Mesenchymal stem cell (in vitro differentiated cells and primary cell): ENCODE data around the gene DENND1B.
A peak's percentile ranks its signal among the peaks of the same experiment; 100 is the strongest.

Source experiments
- DNase-seq: peaks from one replicate; pipeline ENCODE4 v3.0.0-alpha.2; 2013
- H2AFZ ChIP-seq: one replicate; pipeline ENCODE4 v1.6.1; 2013; ENCODE audit warnings: low read depth, mild to moderate bottlenecking, control low read depth, inconsistent platforms, low read length, moderate library complexity
- H2AK5ac ChIP-seq: 2 replicates; pipeline ENCODE4 v1.6.1; 2013; ENCODE audit warnings: low read length, moderate library complexity, mild to moderate bottlenecking, inconsistent platforms; ENCODE audit not compliant: severe bottlenecking
- H2BK120ac ChIP-seq: one replicate; pipeline ENCODE4 v1.6.1; 2013; ENCODE audit warnings: low read depth, mild to moderate bottlenecking, inconsistent platforms, low read length, moderate library complexity
- H2BK12ac ChIP-seq, 2 experiments: one replicate each; pipeline ENCODE4 v1.6.1; 2013; ENCODE audit warnings: inconsistent platforms in 2 of 2, low read length in 2 of 2, mild to moderate bottlenecking in 2 of 2, moderate library complexity in 2 of 2, control low read depth in 1 of 2
- H2BK15ac ChIP-seq: one replicate; pipeline ENCODE4 v1.6.1; 2013; ENCODE audit warnings: mild to moderate bottlenecking, low read depth, inconsistent platforms; ENCODE audit not compliant: poor library complexity, severe bottlenecking
- H2BK5ac ChIP-seq: 2 replicates; pipeline ENCODE4 v1.6.1; 2013; ENCODE audit warnings: low read depth, mild to moderate bottlenecking, low read length, control low read depth, inconsistent platforms; ENCODE audit not compliant: poor library complexity, severe bottlenecking
- H3K14ac ChIP-seq, 2 experiments: one replicate each; pipeline ENCODE4 v1.6.1; 2013; ENCODE audit warnings: inconsistent platforms in 2 of 2, low read length in 2 of 2, control low read depth in 1 of 2, mild to moderate bottlenecking in 1 of 2, moderate library complexity in 1 of 2
- H3K18ac ChIP-seq, 2 experiments: one replicate each; pipeline ENCODE4 v1.6.1; 2013; ENCODE audit warnings: inconsistent platforms in 2 of 2, low read length in 2 of 2, control low read depth in 1 of 2, low read depth in 1 of 2, mild to moderate bottlenecking in 1 of 2
- H3K23ac ChIP-seq, 2 experiments: one replicate each; pipeline ENCODE4 v1.6.1; 2013; ENCODE audit warnings: inconsistent platforms in 2 of 2, low read length in 2 of 2, mild to moderate bottlenecking in 2 of 2, moderate library complexity in 2 of 2, control low read depth in 1 of 2
- H3K27ac ChIP-seq: 2 replicates; pipeline ENCODE4 v1.5.1; 2013; ENCODE audit warnings: mild to moderate bottlenecking, moderate library complexity, low read length, control low read depth, inconsistent platforms; ENCODE audit not compliant: poor library complexity, severe bottlenecking
- H3K27me3 ChIP-seq, 2 experiments: 2 replicates each; pipeline versions ENCODE4 v1.6.1 to v1.7.0; 2013; ENCODE audit warnings: low read length in 2 of 2, mild to moderate bottlenecking in 2 of 2, moderate library complexity in 2 of 2, control low read depth in 1 of 2, inconsistent platforms in 1 of 2; ENCODE audit not compliant: control insufficient read depth in 1 of 2, insufficient read depth in 1 of 2
- H3K36me3 ChIP-seq, 2 experiments: 2 replicates each; pipeline versions ENCODE4 v1.6.1 to v1.7.0; 2013; ENCODE audit warnings: low read length in 2 of 2, control low read depth in 1 of 2, inconsistent platforms in 1 of 2, low read depth in 1 of 2, mild to moderate bottlenecking in 1 of 2; ENCODE audit not compliant: insufficient read depth in 2 of 2, control insufficient read depth in 1 of 2
- H3K4ac ChIP-seq, 2 experiments: one replicate each; pipeline ENCODE4 v1.6.1; 2013; ENCODE audit warnings: inconsistent platforms in 2 of 2, low read length in 2 of 2, mild to moderate bottlenecking in 2 of 2, moderate library complexity in 2 of 2, control low read depth in 1 of 2, low read depth in 1 of 2
- H3K4me1 ChIP-seq: 2 replicates; pipeline ENCODE4 v1.6.1; 2013; ENCODE audit warnings: low read depth, low read length, control low read depth; ENCODE audit not compliant: control insufficient read depth, insufficient read depth
- H3K4me2 ChIP-seq: 2 replicates; pipeline ENCODE4 v1.6.1; 2013; ENCODE audit warnings: low read length, mild to moderate bottlenecking, inconsistent platforms; ENCODE audit not compliant: poor library complexity, severe bottlenecking
- H3K4me3 ChIP-seq, 2 experiments: 2 replicates each; pipeline versions ENCODE4 v1.5.1 to v1.7.0; 2013; ENCODE audit warnings: low read length in 2 of 2, mild to moderate bottlenecking in 2 of 2, control low read depth in 1 of 2, low read depth in 1 of 2; ENCODE audit not compliant: insufficient read depth in 1 of 2
- H3K79me1 ChIP-seq: replicated peaks from 2 replicates; pipeline ENCODE4 v1.6.1; 2013; ENCODE audit warnings: mild to moderate bottlenecking, control low read depth, low read length, inconsistent platforms; ENCODE audit not compliant: poor library complexity, severe bottlenecking
- H3K9ac ChIP-seq: 2 replicates; pipeline ENCODE4 v1.7.0; 2013; ENCODE audit warnings: mild to moderate bottlenecking, low read length, moderate library complexity
- H3K9me3 ChIP-seq: 2 replicates; pipeline ENCODE4 v1.7.0; 2013; ENCODE audit warnings: mild to moderate bottlenecking, low read length; ENCODE audit not compliant: control insufficient read depth
- H4K8ac ChIP-seq: one replicate; pipeline ENCODE4 v1.6.1; 2013; ENCODE audit warnings: inconsistent platforms, mild to moderate bottlenecking, low read length, moderate library complexity
- H4K91ac ChIP-seq: one replicate; pipeline ENCODE4 v1.6.1; 2013; ENCODE audit warnings: mild to moderate bottlenecking, low read length, inconsistent platforms
- WGBS: methylation state at CpG from one replicate; pipeline ENCODE4 v1.1.7; 2013; ENCODE audit warnings: mixed read lengths; 5-methylcytosine and 5-hydroxymethylcytosine counted together

The DENND1B gene

GRCh38 chr1:197690074-197690473 lies 85.2 kb downstream of the DENND1B start:
- no peak overlapping the region for H3K18ac ChIP-seq
- H3K4ac ChIP-seq, result no peak overlapping the region
- no peak for DNase-seq
- H4K8ac ChIP-seq, result no peak overlapping the region
- H3K36me3 ChIP-seq, result peaks cover 0 to 11% of the 10 kb centered on the region in 2 experiments
- H2BK5ac ChIP-seq, result no peak overlapping the region
- no peak overlapping the region for H3K4me3 ChIP-seq
- no peak overlapping the region for H3K4me2 ChIP-seq
- peaks cover 11% of the 10 kb centered on the region for H3K9me3 ChIP-seq
- 75% methylated on average over 3 of the region's 3 CpGs for WGBS
- H2AK5ac ChIP-seq, result no peak overlapping the region
- no peak overlapping the region for H3K9ac ChIP-seq
- no peaks in the 10 kb centered on the region for H3K4me1 ChIP-seq
- no peak overlapping the region for H2BK15ac ChIP-seq
- no peak overlapping the region for H2BK120ac ChIP-seq
- no peak overlapping the region for H3K27ac ChIP-seq
- H3K14ac ChIP-seq, result no peak overlapping the region
- no peak overlapping the region for H2AFZ ChIP-seq
- H2BK12ac ChIP-seq, result no peak overlapping the region
- no peaks in the 10 kb centered on the region for H3K27me3 ChIP-seq
- no peak overlapping the region for H4K91ac ChIP-seq
- peaks cover 3% of the 10 kb centered on the region for H3K79me1 ChIP-seq
- no peak overlapping the region for H3K23ac ChIP-seq

GRCh38 chr1:197688233-197688632 lies 87.0 kb downstream of the DENND1B start:
- 100% methylated on average over 1 of the region's 1 CpG for WGBS
- H3K4me1 ChIP-seq, result no peaks in the 10 kb centered on the region
- H3K4me2 ChIP-seq, result no peak overlapping the region
- H3K27me3 ChIP-seq, result no peaks in the 10 kb centered on the region
- no peak overlapping the region for H3K14ac ChIP-seq
- H3K36me3 ChIP-seq, result peaks cover 0 to 11% of the 10 kb centered on the region in 2 experiments
- H2BK15ac ChIP-seq, result no peak overlapping the region
- H2BK5ac ChIP-seq, result no peak overlapping the region
- no peak overlapping the region for H3K4ac ChIP-seq
- H2AK5ac ChIP-seq, result no peak overlapping the region
- no peak overlapping the region for H4K91ac ChIP-seq
- H2BK12ac ChIP-seq, result no peak overlapping the region
- H3K23ac ChIP-seq, result no peak overlapping the region
- peak overlapping the region in 1 of 2 experiments; percentile 43 for H3K4me3 ChIP-seq
- peaks cover 3% of the 10 kb centered on the region for H3K79me1 ChIP-seq
- no peak overlapping the region for H3K18ac ChIP-seq
- peaks cover 11% of the 10 kb centered on the region for H3K9me3 ChIP-seq
- H2AFZ ChIP-seq, result no peak overlapping the region
- H3K9ac ChIP-seq, result no peak overlapping the region
- H2BK120ac ChIP-seq, result no peak overlapping the region
- no peak overlapping the region for H4K8ac ChIP-seq
- no peak for DNase-seq
- H3K27ac ChIP-seq, result no peak overlapping the region

- H3K27me3 ChIP-seq, result no peaks in the 10 kb centered on the region
- H3K4ac ChIP-seq, result no peak overlapping the region
- H3K27ac ChIP-seq, result no peak overlapping the region
- WGBS, result 65% methylated on average over 2 of the region's 6 CpGs
- H2BK120ac ChIP-seq, result no peak overlapping the region
- no peak overlapping the region for H3K9ac ChIP-seq
- peaks cover 6% of the 10 kb centered on the region for H3K79me1 ChIP-seq
- H4K8ac ChIP-seq, result no peak overlapping the region
- no peak overlapping the region for H3K18ac ChIP-seq
- no peak overlapping the region for H2AFZ ChIP-seq
- H3K36me3 ChIP-seq, result peaks cover 0 to 11% of the 10 kb centered on the region in 2 experiments
- H2AK5ac ChIP-seq, result no peak overlapping the region
- H3K9me3 ChIP-seq, result peaks cover 11% of the 10 kb centered on the region
- no peak overlapping the region for H2BK15ac ChIP-seq
- no peak overlapping the region for H3K4me3 ChIP-seq
- H2BK5ac ChIP-seq, result no peak overlapping the region
- no peak overlapping the region for H3K14ac ChIP-seq
- no peak overlapping the region for H3K23ac ChIP-seq
- DNase-seq, result no peak
- H3K4me2 ChIP-seq, result peak overlapping the region; percentile 29
- no peaks in the 10 kb centered on the region for H3K4me1 ChIP-seq
- H2BK12ac ChIP-seq, result no peak overlapping the region
- H4K91ac ChIP-seq, result no peak overlapping the region
Observed at GRCh38 chr1:197686702-197687355, 88.5 kb downstream of the DENND1B start.

- H2BK12ac ChIP-seq, result no peak overlapping the region
- H3K9me3 ChIP-seq, result peaks cover 11% of the 10 kb centered on the region
- no CpG with 5 or more reads among the region's 2 CpGs for WGBS
- H4K91ac ChIP-seq, result no peak overlapping the region
- H3K4me1 ChIP-seq, result no peaks in the 10 kb centered on the region
- no peak overlapping the region for H3K27ac ChIP-seq
- H3K36me3 ChIP-seq, result peaks cover 0 to 11% of the 10 kb centered on the region in 2 experiments
- H2BK120ac ChIP-seq, result no peak overlapping the region
- no peak overlapping the region for H3K23ac ChIP-seq
- no peak overlapping the region for H3K14ac ChIP-seq
- no peaks in the 10 kb centered on the region for H3K27me3 ChIP-seq
- no peak overlapping the region for H3K18ac ChIP-seq
- H3K4ac ChIP-seq, result no peak overlapping the region
- H3K79me1 ChIP-seq, result peaks cover 6% of the 10 kb centered on the region
- no peak overlapping the region for H3K4me3 ChIP-seq
- no peak overlapping the region for H2BK15ac ChIP-seq
- no peak overlapping the region for H2AFZ ChIP-seq
- no peak for DNase-seq
- no peak overlapping the region for H2BK5ac ChIP-seq
- no peak overlapping the region for H4K8ac ChIP-seq
- H3K4me2 ChIP-seq, result no peak overlapping the region
- no peak overlapping the region for H2AK5ac ChIP-seq
- H3K9ac ChIP-seq, result no peak overlapping the region
Observed at GRCh38 chr1:197686231-197686630, 89.0 kb downstream of the DENND1B start.
